Esophagus muscularis mucosa (tissue), 4 donors: ENCODE data around the gene DYRK4.

Experiments used
- EP300 ChIP-seq: sonication (generic); formaldehyde crosslinking; IDR thresholded peaks from one replicate; pipeline ENCODE4 v1.6.1; 2017; ENCODE audit warnings: antibody characterized with exemption
- POLR2A ChIP-seq: fragments of 450-650 bp; IDR thresholded peaks from one replicate; pipeline ENCODE4 v1.6.1; 2017; ENCODE audit warnings: antibody characterized with exemption, moderate library complexity, mild to moderate bottlenecking, low read depth
- TF ChIP-seq, protein P1 (sequence below), 3 experiments: fragments of 200-600 bp in 2 of 3; fragments of 450-650 bp in 1 of 3; sonication (generic) in 2 of 3; IDR thresholded peaks; one replicate each; pipeline ENCODE4 v1.5.1; 2017 to 2019; ENCODE audit warnings: antibody characterized with exemption in 3 of 3, mild to moderate bottlenecking in 2 of 3, moderate library complexity in 1 of 3

GRCh38 chr12:4556735-4557530 lies 5.1 kb upstream of the DYRK4 start:
- TF ChIP-seq, protein P1, sequence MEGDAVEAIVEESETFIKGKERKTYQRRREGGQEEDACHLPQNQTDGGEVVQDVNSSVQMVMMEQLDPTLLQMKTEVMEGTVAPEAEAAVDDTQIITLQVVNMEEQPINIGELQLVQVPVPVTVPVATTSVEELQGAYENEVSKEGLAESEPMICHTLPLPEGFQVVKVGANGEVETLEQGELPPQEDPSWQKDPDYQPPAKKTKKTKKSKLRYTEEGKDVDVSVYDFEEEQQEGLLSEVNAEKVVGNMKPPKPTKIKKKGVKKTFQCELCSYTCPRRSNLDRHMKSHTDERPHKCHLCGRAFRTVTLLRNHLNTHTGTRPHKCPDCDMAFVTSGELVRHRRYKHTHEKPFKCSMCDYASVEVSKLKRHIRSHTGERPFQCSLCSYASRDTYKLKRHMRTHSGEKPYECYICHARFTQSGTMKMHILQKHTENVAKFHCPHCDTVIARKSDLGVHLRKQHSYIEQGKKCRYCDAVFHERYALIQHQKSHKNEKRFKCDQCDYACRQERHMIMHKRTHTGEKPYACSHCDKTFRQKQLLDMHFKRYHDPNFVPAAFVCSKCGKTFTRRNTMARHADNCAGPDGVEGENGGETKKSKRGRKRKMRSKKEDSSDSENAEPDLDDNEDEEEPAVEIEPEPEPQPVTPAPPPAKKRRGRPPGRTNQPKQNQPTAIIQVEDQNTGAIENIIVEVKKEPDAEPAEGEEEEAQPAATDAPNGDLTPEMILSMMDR (IDR thresholded peaks at IDR 0.05) = no peak
- TF ChIP-seq EP300 (no peak), POLR2A (no peak)
